ENCODE measurements around the gene BCL2.

Gene BCL2

GRCh38 chr18:63091671-63092364 lies 227.8 kb downstream of the BCL2 start:
- TF ChIP-seq GATA3 (IDR thresholded peaks at IDR 0.05; ENCODE audit: low read depth, low read length) (no peak), GATA2 (IDR thresholded peaks at IDR 0.05; ENCODE audit: low read depth, low read length) (no peak)

GRCh38 chr18:63090334-63090733 lies 229.2 kb downstream of the BCL2 start:
- TF ChIP-seq GATA3 (IDR thresholded peaks at IDR 0.05; ENCODE audit: low read depth, low read length) = no peak; the same call in 1 of the 2 replicates
- peak; percentile 76 for TF ChIP-seq GATA2 (IDR thresholded peaks at IDR 0.05; ENCODE audit: low read depth, low read length)

GRCh38 chr18:63089041-63089440 lies 230.5 kb downstream of the BCL2 start:
- no peak for TF ChIP-seq GATA2 (IDR thresholded peaks at IDR 0.05; ENCODE audit: low read depth, low read length)
- no peak for TF ChIP-seq GATA3 (IDR thresholded peaks at IDR 0.05; ENCODE audit: low read depth, low read length)

GRCh38 chr18:63088262-63088661 lies 231.3 kb downstream of the BCL2 start:
- TF ChIP-seq GATA2 (IDR thresholded peaks at IDR 0.05; ENCODE audit: low read depth, low read length) (no peak), GATA3 (IDR thresholded peaks at IDR 0.05; ENCODE audit: low read depth, low read length) (no peak)

DNA sequence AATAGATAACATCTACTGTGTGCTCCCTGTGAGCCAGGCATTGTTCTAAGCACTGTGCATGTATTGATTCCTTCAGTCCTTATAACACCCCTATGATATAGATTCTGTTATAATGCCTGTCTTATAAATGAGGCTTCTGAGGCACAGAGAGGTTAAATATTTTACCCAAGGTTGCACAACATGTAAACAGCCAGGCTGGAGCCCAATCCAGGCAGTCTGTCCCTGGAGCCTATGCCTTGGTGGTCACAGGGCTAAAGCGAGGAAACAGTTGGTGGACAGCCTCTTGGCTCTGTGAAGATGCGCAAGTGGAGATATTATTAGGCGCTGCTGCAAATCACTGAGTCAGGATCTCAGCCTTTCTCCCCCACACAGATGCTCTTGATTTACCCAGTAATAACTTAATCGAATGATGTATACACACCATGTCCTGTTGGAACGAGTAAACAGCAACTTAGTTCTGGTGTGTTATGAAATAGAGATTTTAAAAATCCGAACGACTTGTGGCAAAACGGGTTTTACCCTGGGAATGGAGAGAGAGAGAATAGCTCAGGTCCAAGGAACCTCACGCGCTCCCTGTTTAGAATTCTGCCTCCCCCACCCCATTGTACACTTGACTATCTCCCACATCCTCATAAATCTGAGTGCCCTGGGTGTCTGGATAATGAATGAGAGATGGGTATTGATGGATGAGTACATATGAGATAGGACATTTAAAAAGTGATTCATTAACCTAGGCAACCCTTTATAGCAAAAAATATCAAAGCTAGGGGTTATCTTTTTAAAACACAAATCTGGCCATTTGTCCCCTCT lies 231.9 kb downstream of the BCL2 start:
- no peak for TF ChIP-seq GATA3 (IDR thresholded peaks at IDR 0.05; ENCODE audit: low read depth, low read length)
- peak; percentile 31 for TF ChIP-seq GATA2 (IDR thresholded peaks at IDR 0.05; ENCODE audit: low read depth, low read length)

DNA sequence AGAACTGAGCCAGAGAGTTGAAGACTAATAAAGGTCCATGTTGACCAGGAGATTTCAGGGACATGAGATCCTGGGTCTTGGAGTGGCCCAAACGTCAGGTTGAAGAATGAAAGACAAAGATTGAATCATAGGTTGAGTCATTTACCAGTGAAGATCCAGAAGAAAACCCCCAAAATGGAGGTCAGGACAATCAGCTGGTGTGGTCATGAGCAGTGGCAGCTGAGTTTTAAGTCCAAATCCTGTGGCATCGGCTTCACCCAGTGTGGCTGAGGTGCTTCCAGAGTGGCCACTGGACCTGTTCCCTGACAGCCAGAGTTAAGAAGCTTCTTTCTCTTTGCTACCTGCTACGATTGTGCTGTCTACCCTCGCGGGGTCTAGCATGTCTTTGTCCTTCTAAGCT lies 234.0 kb downstream of the BCL2 start:
- no peak for TF ChIP-seq GATA2 (IDR thresholded peaks at IDR 0.05; ENCODE audit: low read depth, low read length)
- no peak for TF ChIP-seq GATA3 (IDR thresholded peaks at IDR 0.05; ENCODE audit: low read depth, low read length)

DNA sequence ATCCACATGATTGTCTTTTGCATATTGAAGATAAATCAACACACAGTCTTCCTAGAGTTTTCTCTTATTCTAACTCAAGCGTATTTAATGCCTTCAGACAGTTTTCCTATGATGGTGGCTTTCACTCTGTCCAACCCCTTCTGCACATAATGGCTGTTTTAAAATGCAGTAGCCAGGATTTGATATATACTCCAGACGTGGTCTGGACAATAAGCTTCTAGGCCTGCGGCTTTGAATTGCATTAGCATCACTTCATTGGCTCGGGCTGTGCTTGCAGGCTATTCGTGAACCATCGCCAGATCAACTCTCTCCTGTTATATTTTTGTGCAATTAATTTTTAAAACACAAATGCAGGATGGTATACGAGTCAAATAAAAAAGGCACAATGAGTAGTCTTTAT lies 235.3 kb downstream of the BCL2 start:
- TF ChIP-seq GATA2 (IDR thresholded peaks at IDR 0.05; ENCODE audit: low read depth, low read length) = no peak
- no peak for TF ChIP-seq GATA3 (IDR thresholded peaks at IDR 0.05; ENCODE audit: low read depth, low read length)

DNA sequence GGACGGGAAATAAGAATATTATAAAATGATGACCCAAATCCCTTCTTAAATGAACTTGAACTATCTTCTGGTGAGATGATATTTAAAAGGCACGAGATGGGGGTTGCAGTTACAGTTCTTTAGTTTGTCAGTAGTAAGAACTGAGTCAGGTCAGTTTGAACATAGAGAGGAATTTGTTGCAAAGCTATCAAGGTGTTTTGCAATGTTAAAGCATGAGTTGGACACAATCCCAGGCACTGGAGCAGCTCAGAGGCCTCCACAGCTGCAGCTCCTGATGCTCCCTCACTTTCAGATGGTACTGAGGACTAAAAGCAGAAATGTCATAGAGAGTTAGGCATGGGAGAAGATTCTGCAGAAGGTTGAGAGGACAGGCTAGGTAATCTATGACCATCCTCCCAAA lies 236.0 kb downstream of the BCL2 start:
- TF ChIP-seq GATA3 (IDR thresholded peaks at IDR 0.05; ENCODE audit: low read depth, low read length) = no peak
- no peak for TF ChIP-seq GATA2 (IDR thresholded peaks at IDR 0.05; ENCODE audit: low read depth, low read length)

DNA sequence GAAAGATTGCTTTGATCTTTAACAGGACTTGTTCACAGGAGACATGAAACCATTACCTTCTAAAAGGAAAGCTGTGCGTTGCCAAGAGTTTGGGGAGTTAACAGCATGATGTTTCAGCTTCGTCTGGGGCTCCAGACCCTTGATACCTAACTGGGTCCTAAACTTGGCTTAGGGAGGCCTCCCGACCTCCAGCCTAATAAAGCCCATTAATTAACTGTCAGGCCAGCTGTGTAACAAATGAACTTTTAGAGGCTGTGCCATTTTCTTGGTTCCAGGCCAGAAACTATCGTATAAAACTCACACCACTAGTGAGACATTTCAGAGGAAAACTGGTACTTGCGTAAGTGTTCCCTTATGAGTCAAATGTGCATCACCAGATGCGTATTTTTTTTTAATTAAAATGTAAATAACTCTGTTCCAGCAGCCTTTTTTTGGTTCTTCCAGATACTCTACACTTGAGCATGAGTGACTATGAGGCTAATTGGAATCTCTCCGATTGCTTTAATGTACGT lies 236.5 kb downstream of the BCL2 start:
- TF ChIP-seq GATA3 (IDR thresholded peaks at IDR 0.05; ENCODE audit: low read depth, low read length) = no peak
- TF ChIP-seq GATA2 (IDR thresholded peaks at IDR 0.05; ENCODE audit: low read depth, low read length) = no peak

GRCh38 chr18:63082366-63083019 lies 237.1 kb downstream of the BCL2 start:
- TF ChIP-seq GATA2 (IDR thresholded peaks at IDR 0.05; ENCODE audit: low read depth, low read length) (no peak), GATA3 (IDR thresholded peaks at IDR 0.05; ENCODE audit: low read depth, low read length) (no peak)

DNA sequence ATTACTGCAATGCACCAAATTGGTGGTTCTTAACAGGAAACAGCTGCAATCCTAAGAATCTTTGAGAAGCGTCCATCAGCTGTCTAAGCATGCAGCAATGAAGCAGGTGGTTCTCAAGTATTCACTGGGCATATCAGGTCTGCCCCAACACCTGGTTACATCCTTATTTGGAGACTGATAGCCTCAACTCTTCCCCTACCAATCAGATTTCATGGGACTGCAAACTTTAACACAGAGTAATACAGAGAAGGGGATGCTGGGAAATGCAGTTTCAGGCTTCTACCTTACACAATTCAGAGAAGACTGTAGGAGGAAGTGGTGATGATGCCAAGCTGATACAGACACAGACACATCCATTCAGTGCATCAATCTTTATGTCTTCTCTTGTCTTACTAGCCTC lies 240.5 kb downstream of the BCL2 start:
- TF ChIP-seq GATA2 (IDR thresholded peaks at IDR 0.05; ENCODE audit: low read depth, low read length) (no peak), GATA3 (IDR thresholded peaks at IDR 0.05; ENCODE audit: low read depth, low read length) (no peak)

DNA sequence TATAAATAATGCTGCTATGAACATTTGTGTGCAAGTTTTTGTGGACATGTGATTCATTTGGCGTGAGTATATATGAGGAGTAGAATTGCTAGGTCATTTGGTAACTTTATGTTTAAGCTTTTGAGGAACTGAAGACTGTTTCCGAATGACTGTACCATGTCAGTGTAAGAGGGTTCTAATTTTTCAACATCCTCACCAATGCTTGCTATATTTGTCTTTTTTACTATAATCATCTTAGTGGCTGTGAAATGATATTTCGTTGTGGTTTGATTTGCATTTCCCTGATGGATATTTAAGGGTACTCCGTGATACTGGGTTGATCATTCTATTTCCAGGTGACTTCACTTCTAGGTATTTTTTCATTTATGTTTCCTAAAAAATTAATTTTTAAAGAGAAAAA lies 241.1 kb downstream of the BCL2 start:
- no peak for TF ChIP-seq GATA3 (IDR thresholded peaks at IDR 0.05; ENCODE audit: low read depth, low read length)
- TF ChIP-seq GATA2 (IDR thresholded peaks at IDR 0.05; ENCODE audit: low read depth, low read length) = no peak

DNA sequence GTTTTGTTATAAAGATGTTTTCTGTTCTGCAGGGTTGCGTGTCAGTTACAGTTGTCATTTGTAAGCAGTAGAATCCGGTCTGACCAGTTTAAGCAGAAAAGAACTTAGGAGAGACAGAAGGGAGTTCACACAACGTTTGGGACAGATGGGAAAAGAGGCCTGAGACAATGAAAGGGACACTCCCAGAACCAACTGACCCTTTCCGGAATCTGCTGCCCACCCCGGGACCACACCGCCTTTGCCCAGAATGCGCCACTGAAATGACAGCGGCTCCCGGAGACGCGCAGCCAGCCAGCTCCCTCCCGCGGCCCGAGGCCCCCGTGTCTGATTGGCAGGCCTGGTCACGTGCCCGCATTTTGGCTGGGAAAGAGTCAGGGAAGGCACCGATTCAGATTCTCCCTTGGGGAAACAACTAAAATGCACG lies 244.6 kb downstream of the BCL2 start:
- TF ChIP-seq GATA2 (IDR thresholded peaks at IDR 0.05; ENCODE audit: low read depth, low read length) (no peak), GATA3 (IDR thresholded peaks at IDR 0.05; ENCODE audit: low read depth, low read length) (no peak)

- TF ChIP-seq GATA2 (IDR thresholded peaks at IDR 0.05; ENCODE audit: low read depth, low read length) (no peak), GATA3 (IDR thresholded peaks at IDR 0.05; ENCODE audit: low read depth, low read length) (no peak)
Measured at GRCh38 chr18:63073481-63073880, 246.1 kb downstream of the BCL2 start.
